ENCODE data around the gene TGFBRAP1.

Gene TGFBRAP1, protein sequence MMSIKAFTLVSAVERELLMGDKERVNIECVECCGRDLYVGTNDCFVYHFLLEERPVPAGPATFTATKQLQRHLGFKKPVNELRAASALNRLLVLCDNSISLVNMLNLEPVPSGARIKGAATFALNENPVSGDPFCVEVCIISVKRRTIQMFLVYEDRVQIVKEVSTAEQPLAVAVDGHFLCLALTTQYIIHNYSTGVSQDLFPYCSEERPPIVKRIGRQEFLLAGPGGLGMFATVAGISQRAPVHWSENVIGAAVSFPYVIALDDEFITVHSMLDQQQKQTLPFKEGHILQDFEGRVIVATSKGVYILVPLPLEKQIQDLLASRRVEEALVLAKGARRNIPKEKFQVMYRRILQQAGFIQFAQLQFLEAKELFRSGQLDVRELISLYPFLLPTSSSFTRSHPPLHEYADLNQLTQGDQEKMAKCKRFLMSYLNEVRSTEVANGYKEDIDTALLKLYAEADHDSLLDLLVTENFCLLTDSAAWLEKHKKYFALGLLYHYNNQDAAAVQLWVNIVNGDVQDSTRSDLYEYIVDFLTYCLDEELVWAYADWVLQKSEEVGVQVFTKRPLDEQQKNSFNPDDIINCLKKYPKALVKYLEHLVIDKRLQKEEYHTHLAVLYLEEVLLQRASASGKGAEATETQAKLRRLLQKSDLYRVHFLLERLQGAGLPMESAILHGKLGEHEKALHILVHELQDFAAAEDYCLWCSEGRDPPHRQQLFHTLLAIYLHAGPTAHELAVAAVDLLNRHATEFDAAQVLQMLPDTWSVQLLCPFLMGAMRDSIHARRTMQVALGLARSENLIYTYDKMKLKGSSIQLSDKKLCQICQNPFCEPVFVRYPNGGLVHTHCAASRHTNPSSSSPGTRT

DNA sequence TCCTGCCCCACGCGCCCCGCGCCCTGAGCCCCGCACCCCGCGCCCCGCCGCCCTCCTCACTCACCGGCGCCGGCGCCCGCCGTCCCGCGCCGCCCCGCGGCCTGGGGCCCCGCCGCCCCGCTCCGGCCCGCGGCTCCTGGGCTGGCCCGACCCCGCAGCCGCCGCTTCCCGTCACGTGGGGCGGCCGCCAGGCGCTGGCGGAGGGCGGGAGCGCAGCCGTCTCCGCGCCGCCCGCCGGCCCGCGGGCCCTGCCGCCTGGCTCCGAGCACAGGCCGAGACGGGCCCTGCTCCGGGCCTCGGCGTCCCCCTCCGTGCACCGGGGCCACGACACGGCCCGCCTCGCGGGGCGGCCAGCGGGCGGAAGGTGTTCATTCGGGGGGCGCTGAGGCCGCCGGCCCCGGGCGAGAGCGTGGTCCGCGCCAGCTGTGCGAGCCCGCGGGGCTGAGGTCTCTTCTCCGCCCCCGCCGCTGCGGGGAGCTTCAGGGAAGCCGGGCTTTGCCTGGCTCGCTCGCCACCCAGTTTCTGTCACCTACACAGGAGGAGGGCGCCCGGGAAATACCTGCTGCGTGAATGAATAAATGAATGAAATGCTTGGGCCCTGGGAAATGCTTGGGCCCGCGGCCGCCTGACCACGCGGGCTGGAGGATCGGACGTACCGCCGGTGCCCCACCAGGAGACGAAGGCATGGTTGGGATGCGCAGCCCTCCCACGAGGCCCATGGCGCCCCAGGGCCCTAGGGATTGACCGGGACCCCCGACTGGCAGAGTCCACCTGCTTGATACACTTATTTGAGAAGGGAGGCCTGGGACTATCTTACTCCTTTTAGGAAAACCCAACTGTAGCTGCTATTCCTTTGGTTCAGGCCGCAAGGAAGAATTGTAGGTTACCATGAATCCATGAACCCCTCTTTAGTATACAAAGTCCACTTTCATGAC lies at the start of gene TGFBRAP1:
Gene TGFBRAP1 (minus strand): TSS at position 175 of the 935 bp plus-strand sequence. CDS start 21,434 bp downstream, outside the sequence.
- no peak for DNase-seq

DNA sequence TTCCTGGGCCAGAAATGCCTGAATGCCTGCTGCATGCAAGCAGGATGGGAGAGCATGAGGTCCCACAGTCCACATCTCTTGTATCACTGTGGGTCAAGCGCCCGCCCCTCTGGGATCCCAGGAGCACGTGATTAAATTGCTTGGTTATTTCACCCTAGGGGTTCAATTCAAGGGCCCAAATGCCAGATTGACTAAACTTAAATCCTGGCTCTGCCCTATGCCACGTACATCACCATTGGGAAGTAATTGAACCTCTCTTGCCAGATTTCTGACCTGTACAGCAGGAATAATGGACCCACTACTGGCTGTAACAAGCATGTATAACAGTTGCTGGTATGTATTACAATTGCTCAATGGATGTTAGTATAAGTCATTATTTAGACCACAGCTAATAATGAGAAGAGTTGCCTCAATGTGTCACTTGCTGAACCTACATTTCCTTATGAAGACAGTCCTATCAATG lies 49.4 kb upstream of the TGFBRAP1 start:
- DNase-seq = no peak

DNA sequence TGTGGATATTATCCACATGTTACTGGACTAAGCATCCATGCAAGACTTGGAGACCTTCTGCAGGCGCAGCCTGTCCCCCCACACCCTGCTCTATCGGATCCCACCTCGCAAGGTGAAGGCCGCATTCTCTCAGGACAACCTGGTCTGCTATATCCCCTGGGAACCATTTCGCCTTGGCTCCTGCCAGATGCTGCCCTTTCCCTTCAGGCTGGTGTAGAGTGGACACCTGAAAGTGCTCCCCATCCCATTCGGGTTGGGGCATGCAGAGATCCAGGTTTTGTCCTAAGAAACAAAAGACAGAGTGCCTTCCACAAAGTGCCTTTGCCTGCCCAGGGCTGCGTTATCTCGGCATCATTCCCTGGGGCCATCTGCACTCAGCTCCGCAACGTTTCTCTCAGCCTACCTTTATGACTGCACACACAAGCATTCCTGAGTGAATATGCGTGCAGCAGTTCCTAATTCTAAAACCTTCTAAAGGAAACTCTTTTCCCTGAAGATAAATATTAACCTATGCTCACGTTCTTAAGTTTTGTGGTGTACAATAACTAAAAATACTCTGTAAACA lies 48.8 kb upstream of the TGFBRAP1 start:
- no peak for DNase-seq

DNA sequence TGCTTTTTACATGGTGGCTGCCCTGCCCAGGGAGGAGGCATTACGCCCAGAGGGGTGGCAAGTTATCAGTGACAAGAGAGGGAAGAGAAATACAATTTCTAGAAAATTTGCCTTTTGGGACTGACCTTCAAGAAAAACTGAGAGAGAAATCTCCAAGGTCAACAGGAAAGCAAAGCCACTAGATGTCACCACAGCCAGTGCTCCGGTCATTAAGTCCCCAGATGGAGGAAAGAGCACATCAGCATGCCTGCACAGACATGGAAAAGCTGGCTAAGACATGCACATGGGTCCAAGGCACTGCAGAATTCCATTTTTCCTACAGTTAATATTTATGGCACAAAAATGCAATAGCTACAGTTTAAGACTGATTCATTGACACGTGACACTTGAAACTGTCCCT lies 48.3 kb upstream of the TGFBRAP1 start:
- DNase-seq = no peak

DNA sequence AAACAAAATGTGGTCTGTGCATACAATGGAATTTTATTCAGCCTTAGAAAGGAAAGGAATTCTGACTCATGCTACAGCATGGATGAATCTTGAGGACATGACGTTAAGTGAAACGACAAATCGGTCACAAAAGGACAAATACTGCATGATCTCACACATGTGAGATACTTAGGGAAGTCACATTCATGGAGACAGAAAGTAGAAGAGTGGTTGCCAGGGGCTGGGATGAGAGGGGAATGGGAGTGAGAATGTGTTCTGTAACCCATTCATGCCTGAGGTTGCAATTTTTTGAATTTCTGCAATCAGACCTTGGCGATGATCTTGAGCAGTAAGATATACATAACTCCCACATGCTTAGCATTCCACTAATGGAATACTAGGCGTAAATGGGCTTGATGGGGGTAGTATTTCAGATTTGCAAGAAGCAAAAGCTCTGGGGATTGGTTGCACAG lies 47.3 kb upstream of the TGFBRAP1 start:
- no peak for DNase-seq

DNA sequence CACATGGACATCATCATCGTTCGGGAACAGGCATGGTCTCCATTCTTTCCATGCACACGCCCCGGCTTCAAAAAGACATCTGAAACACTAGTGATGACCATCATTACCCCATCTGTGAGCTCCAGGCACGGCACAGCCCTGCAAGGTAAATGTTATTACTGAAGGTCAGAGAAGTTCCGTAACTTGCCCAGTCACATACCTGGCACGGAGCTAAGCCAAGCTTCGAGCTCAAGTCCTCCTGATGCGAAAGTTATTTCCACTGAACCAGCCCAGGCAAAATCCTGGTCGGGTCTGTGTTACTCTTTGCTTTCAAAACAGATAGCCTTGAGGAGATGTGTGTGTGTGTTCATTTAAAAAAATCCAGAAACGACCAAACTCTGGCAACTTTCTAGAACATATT lies 46.5 kb upstream of the TGFBRAP1 start:
- DNase-seq = no peak

DNA sequence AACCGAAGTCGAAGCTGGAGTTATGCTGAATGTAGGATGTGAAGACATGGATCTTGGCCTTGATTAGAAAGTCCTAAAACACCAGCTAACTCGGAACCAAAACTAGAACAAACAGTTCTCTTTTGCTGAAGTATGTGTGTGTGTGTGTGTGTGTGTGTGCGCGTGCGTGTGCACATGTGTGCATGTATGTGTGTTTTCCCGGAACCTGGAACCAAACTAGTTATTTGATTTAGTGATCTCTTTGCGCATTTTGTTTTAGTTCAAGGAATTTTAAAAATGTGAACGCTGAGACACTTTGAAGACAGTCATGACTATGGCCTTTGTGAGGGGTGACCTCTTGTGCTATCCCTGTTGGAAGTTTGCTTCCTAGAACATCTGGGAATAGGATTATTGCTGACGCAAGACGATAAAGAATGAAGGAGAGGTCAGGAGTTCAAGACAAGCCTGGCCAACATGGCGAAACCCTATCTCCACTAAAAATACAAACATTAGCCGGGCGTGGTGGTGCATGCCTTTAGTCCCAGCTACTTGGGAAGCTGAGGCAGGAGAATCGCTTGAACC lies 45.5 kb upstream of the TGFBRAP1 start:
- no peak for DNase-seq

DNA sequence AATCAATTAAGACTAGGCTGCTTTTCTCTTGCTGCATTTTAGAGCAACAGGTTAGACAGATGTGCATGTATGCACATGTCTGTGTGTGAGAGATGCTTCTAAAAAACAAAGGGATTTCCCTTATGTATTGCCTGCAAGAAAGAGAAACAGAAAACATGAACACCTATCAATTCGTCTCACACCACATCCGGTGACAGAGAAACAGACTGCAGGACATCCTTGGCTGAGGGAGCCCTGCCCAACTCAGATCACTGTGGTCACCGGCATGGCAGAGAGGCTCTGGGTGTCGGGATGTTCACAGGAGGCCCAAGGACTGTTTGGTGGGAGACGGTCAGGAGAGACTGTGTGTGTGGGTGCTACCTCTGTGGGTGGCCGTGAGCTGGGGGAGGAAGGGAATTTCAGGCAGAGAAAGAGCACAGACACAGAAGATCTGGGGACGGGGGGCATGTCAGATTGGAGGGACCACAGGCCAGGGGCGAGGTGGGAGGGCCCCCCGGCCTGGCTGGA lies 44.4 kb upstream of the TGFBRAP1 start:
- no peak for DNase-seq

DNA sequence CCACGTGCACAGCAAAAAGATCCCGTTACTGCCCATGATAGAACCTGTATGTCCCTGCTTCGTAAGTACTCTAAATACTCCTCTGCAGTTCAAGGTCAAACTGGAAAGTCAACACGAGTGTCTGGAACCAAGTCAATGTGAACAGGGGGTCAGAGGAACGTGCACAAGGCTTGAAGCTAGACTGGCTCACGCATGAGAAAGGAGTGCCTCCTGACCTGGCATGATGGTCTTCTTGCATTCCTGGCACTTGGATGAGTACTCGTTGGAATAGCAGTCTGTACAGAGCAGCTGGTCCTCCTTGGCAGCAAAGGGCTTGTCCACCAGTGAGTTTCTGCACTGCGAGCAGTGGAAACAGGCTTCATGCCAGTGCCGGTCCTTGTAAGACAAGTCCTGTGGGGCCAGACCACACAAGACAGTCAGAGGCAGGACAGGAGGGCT lies 43.8 kb upstream of the TGFBRAP1 start:
- no peak for DNase-seq

DNA sequence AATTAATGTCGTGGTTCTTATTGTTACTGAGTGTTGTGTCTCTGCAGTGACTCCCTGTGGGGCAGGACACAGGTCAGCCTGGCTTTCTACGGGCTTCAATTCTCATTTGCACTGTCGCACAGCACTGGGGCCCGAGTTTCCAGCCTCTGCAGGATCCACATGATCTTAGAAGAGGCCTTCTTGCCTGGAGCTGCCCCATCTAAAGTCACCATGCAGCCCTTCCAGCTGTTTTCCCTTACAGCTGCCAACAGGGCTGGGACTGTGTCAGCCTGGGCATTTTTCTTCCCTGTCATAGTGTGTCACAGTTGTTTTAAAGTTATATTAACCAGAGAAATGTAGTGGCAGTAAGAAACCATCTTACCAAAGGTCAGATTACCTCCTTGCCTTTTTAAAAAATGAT lies 42.3 kb upstream of the TGFBRAP1 start:
- no peak for DNase-seq

DNA sequence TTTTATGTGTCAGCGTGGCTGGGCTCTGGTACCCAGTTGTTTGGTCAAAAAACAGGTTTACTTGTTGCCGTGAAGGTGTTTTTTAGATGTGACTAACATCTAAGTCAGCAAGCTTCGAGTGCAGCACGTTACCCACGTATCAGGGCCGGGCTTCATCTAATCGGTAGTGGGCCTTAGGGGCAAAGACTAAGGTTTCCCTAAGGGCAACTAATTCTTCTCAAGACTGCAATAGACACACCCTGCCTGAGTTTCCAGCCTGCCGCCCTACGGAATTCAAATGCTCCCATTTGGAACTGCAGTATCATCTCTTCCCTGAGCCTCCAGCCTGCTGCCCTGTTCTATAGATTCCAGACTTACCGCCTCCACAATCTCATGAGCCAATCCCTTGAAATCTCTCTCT lies 41.6 kb upstream of the TGFBRAP1 start:
- DNase-seq = no peak

DNA sequence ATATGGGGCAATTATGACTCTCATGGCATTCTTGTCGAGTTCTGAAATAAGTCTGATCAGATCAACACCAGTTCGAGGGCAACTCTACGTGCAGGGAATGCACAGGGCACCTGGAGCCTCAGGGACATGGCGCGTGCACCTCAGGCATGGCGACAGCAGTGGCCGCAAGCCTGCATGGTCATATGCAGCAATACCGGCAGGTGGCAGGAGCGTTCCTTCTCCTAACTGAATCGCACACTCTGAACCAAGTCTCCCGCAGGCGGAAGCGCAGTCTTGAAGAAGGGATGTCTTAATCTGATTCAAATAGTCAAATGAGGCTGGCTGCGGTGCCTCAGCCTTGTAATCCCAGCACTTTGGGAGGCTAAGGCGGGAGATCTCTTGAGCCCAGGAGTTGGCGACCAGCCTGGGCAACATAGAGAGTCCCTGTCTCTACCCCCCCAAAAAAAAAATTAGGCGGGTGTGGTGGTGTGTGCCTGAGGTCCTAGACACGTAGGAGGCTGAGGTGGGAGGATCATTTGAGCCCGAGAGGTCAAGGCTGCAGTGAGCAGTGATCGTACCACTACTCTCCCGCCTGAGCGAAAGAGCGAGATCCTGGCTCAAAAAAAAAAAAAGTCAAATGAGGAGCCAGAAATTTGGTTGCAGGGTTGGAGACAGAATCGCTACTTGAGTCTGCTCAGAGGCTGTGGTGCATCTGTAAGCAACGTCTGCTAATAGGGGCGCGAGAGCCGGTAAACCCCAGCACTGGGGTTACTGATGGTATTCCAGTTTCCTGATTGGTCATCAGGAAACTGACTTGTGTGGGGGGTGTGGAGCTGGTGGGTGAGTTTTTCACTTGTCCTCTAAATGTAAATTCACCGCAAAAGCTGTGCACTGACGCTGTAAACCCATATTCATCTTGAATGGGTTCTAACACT lies 40.5 kb upstream of the TGFBRAP1 start:
- peak; percentile 14 to 27 for DNase-seq

DNA sequence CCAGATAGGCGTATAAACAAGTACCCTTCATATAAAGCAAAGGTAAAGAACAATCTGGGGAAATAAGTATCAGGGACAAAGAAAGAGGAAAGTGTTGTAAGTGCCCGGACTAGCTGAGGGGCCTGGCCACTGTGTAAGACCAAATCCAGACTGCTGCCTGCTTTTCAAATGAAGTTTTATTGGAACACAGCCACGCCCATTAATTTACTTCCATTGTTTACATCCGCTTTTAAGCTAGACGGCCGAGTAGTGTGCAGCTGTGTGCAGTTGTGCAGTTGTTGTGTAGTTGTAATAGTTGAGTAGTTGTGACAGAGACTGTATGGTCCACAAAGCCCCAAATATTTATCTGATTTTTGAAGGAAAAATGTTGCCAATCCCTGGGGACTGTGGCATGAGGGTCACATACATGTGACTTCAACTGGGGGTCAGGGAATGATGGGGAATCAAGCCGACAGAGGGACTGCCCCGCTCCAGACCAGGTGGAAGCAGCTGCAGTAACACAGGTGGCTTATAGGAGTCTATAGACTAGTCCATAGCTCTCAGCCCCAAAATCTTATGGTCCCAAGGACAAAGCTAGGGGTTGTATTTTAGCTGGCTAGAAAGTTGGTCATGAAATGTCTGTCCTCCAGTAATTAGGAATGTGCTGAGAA lies 39.3 kb upstream of the TGFBRAP1 start:
- no peak for DNase-seq

DNA sequence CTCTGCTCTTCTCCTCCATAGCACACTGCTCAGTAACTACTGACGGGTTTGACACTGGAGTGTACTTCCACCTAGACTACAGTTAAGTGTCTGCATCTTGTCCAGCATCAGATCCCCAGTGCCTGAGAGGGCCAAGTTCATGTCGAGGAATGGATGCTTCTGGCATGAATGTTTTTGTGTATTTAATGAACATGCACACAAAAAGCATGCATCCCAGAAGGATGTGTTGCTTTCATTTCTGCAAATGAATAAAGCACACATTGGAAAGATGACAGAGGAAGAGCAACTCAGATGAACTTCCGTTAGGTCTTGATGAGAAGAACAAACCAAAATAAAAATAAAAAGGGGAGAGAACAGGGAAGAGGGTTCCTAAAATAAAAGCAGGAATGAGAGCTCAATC lies 35.7 kb upstream of the TGFBRAP1 start:
- no peak for DNase-seq

DNA sequence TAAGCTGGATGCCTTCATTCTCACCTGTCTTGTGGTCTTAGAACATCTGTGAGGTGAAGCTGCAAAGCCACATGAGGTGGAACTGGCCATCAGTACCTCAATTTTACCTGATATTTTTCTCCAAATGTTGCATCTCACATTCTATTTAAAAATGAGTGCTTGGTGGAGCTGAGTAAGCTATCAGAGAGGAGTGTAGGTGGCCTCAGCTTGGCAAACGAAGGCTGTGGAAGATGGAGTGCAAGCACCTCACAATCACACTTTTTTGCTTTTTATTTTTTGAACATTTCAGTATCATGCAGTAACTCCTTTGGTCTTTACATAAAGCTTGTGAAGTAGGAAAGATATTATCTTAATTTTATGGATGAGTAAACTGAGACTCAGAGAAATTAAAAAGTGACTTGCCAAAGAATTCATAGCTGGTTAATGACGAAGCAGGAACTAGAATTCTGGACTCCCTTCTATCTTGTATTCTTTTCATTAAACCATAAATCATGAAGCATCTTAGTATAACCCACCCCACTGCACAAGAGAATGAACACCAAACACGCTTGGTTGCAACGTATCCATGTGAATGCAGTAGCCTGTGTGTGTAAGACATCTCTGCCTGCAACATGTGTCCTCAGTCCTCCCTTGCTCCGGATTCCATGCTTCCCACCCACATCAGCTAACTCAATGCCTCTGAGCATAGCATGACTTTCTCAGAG lies 35.1 kb upstream of the TGFBRAP1 start:
- DNase-seq = no peak

DNA sequence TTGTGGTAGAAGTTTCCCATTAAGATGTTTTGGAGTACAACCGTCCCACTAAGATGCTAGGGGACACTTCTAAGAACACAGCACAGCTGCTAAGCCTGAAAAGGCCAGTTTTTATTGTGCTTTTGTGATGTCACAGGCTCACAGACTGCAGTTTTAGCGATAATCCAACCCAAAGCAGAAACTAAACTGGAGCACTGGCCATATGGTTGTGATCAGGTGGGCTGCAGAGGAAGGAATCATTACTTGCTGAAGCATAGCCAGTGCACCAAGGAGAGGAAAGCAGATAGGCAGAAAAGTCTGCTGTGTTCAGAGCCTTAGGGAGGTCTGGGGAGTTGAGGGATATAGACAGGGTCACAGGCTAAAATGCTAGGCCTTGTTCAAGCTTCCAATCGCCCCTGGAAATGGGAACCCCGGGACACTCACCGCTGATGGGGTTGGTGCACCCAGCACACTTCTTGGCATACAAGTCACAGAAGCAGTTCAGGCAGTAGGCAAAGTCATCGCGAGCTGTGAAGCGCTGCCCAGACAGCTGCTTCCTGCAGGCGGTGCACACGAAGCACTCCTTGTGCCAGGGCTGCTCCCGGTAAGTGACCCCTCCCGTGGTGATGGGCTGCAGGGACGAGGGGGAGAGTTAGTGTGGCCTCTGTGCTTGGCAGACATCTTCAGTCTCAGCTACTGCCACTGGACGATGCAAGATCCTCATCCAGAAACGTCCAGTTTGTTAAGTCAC lies 33.5 kb upstream of the TGFBRAP1 start:
- DNase-seq = no peak

DNA sequence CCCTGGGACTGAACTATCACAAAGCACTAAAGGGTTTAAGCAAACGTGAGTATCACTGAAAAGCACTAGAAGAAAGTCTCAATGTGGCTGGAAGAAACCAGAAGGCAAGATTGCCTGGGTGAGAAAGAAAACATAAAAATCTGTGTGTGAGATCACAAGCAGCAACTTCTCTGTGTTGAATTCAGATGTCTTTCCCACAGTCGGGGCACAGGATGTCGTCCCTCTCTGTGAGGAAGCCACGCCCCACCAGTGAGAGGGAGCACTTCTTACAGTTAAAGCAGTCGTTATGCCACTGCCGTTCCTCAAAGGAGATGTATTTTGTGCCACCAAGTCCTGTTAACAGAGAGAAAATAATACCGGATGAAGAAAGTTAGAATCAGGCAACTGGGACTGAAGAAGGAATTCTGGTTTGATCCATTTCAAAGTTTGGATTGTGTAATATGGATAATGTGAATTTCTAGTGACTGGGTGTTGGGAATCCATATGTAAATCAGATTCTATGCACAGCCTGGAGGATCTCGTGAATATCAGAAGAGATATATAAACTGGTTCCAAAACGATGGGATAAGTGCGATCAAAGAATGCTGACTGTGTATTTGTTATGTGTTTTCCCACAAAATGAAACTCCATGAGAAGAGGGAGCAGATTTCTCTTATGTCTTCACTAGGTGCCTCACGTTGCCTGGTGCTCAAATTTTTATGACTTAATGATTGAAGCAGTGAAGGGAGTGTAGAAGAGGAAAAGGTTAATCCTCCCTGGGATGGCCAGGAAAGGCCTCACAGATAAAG lies 31.8 kb upstream of the TGFBRAP1 start:
- DNase-seq = no peak

DNA sequence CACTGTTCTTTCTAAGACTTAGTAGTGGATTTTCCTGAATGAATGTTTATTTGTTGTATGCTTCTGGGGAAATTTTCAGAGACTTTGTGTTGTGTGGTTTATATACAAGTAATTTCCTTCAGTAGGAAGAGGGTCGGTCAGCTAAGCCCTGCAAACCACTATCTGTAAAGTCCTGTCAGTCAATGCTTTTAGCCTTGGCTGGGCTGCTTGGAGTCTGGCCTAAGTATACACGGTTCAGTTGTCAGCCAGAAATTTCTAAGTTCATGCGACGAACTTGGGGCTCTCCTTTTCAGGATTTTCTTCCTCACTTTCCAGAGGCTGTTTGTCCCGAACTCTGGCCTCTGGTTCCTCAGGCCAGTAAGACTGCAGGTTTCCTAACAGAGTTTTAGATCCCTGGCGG lies 29.1 kb upstream of the TGFBRAP1 start:
- no peak for DNase-seq

Data from NCI-H187 (cell line).